Bronchial epithelial cell (primary cell): Measurements from ENCODE around the gene MAPRE2. TPM values are rescaled to one million over a fixed set of nuclear protein-coding genes. Genes with fewer than 3 reads are reported as not detected.
A peak's percentile ranks its signal among the peaks of the same experiment; 100 is the strongest.

Experiments used
- DNase-seq: peaks from one replicate; pipeline ENCODE4 v3.0.0-alpha.2; 2010; ENCODE audit warnings: low read depth
- FAIRE-seq: peaks from 2 replicates; lab custom pipeline; 2011; peaks lifted over from hg19 to GRCh38; lab: Jason Lieb, UNC
- H3K27me3 ChIP-seq: 2 replicates; pipeline ENCODE4 v1.5.1; 2011; ENCODE audit warnings: low read length; ENCODE audit not compliant: control insufficient read depth, insufficient read depth
- H3K36me3 ChIP-seq: 2 replicates; pipeline ENCODE4 v1.5.1; 2011; ENCODE audit warnings: low read length; ENCODE audit not compliant: control insufficient read depth, insufficient read depth
- H3K4me3 ChIP-seq: 2 replicates; pipeline ENCODE4 v1.5.1; 2011; ENCODE audit warnings: mild to moderate bottlenecking, low read depth, low read length, control low read depth
- CTCF ChIP-seq: IDR thresholded peaks from 2 replicates; pipeline ENCODE4 v1.5.1; 2011; ENCODE audit warnings: mild to moderate bottlenecking, moderate library complexity, low read length, control low read depth, inconsistent platforms; ENCODE audit not compliant: insufficient read depth, severe bottlenecking
- total RNA-seq: library from RNA; depleted of rRNA; stranded (reverse); fragments of >200 nt; gene quantifications from 2 replicates; pipeline ENCODE4 v1.2.1, GENCODE V29; 2014

Gene MAPRE2
- total RNA-seq, 1 donor from 2014 or later = 0.79 TPM

GRCh38 chr18:35019933-35020332, 21.3 kb upstream of the MAPRE2 start:
- DNase-seq (no peak), FAIRE-seq (no peak)
- Histone ChIP-seq H3K36me3 (no peaks in the 10 kb centered on the region), H3K27me3 (no peaks in the 10 kb centered on the region), H3K4me3 (no peak overlapping the region)
- no peak for TF ChIP-seq CTCF

- H3K4me3 ChIP-seq = no peak overlapping the region
- H3K36me3 ChIP-seq = no peaks in the 10 kb centered on the region
- FAIRE-seq = no peak
- H3K27me3 ChIP-seq = no peaks in the 10 kb centered on the region
- no peak for DNase-seq
- no peak for TF ChIP-seq CTCF
These were observed 18.7 kb upstream of the MAPRE2 start for GRCh38 chr18:35022426-35023001.

GRCh38 chr18:35024196-35024595, 17.0 kb upstream of the MAPRE2 start:
- no peak overlapping the region for H3K4me3 ChIP-seq
- H3K27me3 ChIP-seq = no peaks in the 10 kb centered on the region
- no peak for TF ChIP-seq CTCF
- H3K36me3 ChIP-seq = no peaks in the 10 kb centered on the region
- DNase-seq = peak; percentile 35
- FAIRE-seq = no peak

- no peak overlapping the region for H3K4me3 ChIP-seq
- FAIRE-seq (no peak), DNase-seq (peak; percentile 54)
- H3K36me3 ChIP-seq = no peaks in the 10 kb centered on the region
- H3K27me3 ChIP-seq = no peaks in the 10 kb centered on the region
- TF ChIP-seq CTCF = no peak
These were observed 16.2 kb upstream of the MAPRE2 start for GRCh38 chr18:35024965-35025364.

- DNase-seq (no peak), FAIRE-seq (no peak)
- Histone ChIP-seq H3K27me3 (no peaks in the 10 kb centered on the region), H3K36me3 (no peaks in the 10 kb centered on the region), H3K4me3 (no peak overlapping the region)
- no peak for TF ChIP-seq CTCF
These were observed 14.7 kb upstream of the MAPRE2 start for GRCh38 chr18:35026407-35027061.
